HPDE6-E6E7 (cell line): ENCODE measurements around the gene ENPP7.

Source experiments
- DNase-seq: peaks from one replicate; pipeline ENCODE4 v3.0.0; 2011; ENCODE audit warnings: missing footprints; ENCODE audit errors: extremely low spot score

ENPP7 gene, protein sequence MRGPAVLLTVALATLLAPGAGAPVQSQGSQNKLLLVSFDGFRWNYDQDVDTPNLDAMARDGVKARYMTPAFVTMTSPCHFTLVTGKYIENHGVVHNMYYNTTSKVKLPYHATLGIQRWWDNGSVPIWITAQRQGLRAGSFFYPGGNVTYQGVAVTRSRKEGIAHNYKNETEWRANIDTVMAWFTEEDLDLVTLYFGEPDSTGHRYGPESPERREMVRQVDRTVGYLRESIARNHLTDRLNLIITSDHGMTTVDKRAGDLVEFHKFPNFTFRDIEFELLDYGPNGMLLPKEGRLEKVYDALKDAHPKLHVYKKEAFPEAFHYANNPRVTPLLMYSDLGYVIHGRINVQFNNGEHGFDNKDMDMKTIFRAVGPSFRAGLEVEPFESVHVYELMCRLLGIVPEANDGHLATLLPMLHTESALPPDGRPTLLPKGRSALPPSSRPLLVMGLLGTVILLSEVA

DNA sequence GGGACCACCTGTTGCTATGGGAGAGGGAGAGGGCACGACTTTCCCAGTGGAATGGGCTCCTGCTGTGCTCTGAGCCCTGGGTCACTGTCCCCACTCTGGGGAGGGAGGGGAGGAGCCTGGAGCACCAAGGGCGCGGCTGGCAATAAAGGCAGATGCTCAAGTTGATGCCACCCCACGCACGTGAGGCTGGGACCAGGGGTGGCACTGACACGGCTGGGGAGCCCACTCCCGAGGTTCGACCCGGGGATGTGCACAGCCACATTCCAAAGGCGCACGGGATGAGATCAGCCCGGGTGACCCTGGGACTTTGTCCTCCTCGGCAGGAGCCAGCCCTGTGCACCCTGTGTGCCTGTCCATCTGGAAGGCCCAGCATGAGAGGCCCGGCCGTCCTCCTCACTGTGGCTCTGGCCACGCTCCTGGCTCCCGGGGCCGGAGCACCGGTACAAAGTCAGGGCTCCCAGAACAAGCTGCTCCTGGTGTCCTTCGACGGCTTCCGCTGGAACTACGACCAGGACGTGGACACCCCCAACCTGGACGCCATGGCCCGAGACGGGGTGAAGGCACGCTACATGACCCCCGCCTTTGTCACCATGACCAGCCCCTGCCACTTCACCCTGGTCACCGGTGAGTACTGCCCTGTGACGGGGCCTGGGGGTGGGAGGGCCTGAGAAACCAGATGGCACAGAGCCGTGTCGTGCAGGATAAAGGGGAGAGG, at the start of gene ENPP7:
Gene ENPP7 (plus strand): TSS at position 175 of the 715 bp plus-strand sequence. CDS start 197 bp downstream, at position 372.
- no peak for DNase-seq

DNA sequence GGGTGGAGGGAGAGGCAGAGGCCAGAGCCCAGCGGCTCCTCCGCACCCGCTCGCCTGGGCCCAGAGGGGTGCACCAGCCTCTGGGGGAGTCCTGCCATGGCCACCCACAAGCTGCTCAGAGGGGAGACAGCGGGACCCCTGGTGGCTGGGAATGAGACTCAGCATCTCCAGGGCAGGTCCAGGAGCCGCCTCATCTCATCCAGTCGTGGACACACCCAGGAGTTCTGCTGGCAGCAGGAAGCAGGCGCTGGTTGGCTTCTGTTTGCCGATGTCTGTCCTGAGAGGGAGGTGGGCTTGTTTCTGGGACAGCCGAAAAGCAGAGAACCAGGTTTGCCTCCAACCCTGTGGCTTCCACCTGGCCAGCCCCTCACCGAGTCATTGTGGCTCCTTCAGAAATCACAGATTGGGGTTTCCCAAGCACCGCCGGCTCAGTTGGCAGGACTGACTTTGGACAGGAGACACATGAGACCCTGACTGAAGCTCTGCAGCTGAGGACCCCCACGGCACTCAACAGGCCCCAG, 49.6 kb upstream of the ENPP7 start:
- DNase-seq: no peak

DNA sequence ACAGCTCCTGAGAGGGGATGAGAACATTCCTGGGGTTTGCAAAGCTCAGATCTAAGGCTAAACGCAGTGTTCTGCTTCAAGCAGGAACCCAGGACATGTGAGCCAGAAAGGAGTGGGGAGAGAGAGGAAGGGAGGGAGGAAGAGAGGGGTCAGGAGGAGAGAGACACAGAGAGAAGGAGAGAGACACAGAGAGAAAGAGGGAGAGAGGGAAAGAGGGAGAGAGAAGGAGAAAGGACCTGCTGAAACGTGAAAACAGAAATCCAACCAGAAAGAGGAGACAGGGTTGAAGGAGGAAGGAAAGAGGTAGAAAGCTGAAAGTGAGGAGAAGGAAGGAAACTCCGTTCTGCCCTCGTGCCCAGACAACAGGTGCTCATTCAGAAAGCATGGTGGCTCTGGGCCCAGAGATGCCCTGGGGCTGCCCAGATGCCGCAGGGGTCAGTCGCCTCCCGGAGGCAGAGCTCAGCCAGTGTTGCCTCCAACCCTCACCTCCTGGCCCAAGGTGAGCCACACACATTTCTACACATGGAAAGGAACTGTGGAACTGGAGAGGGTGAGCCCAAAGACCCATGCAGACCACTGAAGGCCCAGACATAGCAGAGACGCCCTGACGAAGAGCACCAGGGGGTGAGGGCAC, 49.0 kb upstream of the ENPP7 start:
- no peak for DNase-seq

DNA sequence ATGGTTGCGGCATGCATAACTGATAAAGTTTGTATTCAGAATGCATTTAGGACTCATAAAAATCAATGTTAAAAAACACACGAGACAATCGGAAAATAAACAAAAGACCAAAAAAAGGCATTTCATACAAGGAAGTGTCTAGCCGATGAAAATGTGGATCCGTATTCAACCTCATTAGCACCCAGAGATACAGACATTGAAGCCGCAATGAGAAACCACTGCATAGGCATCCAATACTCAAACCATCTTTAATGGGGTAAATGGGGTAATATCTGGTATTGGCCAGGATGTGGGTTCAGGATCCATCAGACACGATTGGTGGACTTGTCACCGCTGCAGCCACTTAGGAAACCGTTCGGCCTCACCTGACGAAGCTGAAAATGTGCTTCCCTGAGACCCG, 47.4 kb upstream of the ENPP7 start:
- no peak for DNase-seq

DNA sequence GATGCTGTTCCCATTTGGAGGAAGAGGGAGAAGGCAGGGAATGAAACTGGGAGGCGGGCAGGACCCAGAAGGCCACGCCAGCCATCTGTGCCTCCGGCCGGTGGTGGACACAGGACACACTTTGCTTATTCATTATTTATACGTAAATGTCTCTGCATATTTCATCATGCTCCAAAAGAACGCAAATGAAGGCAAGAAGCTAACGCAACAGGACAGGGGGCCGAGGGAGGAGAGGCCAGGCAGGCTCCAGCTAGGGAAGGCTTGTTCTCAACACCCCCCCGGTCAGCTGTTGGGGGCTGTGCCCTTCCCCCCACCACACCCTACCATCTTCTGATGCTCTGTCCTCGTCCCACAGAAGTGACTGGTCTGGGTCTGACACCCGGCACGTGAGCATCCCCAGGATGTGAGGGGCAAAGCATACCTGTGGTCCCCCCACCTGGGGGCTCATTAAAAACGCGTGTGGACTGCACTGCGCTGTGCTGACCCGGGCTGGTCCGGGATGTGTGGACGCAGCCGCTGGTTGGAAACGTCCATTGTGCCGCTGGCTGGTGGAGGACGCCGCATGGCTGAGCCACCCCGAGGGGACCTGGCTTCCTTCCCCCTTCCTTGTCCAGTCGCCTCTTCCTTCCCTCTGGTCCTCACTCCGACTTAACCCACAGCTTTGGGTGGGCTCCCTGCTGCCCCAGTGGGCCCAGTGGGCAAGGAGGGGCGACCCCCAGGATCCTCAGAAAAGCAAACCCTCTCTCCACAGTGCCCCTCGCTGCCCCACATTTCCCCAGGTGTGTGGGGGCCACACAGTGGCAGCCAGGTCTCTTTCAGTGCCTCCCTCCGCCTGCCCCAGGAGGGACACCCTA, 46.4 kb upstream of the ENPP7 start:
- DNase-seq: no peak

DNA sequence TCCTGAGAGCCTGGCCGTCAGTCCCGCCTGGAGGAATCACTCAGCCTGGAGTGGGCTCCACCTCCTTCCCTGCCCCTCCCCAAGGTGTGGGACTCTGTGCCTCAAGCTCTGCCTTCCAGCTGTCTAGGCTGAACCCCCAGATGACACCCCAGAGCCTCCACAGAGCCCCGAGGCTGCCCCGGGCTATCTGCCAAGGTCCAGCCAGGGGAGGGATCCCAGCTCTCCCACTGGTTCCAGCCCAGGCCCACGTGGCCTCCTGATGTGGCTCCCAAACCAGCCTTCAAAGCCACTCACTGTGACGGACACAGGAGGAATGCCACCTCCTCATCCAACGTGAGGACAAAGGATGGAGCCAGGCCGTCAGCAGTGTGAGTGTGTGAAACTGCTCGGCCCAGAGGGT, 45.6 kb upstream of the ENPP7 start:
- no peak for DNase-seq

DNA sequence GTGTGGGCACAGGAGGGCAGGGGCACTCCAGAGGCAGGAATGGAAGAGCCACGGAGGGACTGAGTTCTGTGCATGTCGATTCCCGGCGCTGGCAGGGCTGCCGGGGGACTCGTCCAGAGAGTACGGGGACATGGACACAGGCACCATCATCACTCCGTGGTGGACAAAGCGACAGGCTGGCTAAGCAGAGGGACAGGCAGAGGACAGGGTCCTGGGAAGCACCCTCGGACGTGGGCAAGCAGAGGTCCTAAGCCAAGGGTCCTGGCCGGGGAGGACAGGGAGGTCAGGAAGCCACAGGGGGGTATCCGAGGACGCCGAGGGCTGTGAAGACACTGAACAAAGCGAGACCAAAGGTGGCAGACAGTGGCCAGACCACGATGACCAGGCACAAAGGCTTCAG, 44.3 kb upstream of the ENPP7 start:
- no peak for DNase-seq

DNA sequence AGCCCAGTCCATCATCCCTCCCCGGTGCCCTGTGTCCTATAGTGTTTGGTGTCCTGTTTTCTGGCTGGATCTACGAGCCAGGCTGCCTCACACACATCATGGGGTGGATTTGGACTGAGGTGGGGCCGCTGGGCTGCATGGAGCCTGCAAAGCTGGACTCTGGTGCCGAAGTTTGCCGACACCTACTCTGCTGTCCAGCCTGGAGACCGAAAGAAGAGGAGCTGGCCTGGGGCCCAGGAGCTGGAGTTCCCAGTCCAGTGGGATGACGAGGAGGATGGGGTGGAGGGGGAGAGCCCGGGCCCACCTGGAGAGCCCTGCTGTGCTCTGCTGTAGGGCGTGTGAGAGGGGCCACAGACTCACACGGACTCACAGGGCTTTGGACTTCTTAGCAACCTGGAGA, 40.3 kb upstream of the ENPP7 start:
- no peak for DNase-seq

DNA sequence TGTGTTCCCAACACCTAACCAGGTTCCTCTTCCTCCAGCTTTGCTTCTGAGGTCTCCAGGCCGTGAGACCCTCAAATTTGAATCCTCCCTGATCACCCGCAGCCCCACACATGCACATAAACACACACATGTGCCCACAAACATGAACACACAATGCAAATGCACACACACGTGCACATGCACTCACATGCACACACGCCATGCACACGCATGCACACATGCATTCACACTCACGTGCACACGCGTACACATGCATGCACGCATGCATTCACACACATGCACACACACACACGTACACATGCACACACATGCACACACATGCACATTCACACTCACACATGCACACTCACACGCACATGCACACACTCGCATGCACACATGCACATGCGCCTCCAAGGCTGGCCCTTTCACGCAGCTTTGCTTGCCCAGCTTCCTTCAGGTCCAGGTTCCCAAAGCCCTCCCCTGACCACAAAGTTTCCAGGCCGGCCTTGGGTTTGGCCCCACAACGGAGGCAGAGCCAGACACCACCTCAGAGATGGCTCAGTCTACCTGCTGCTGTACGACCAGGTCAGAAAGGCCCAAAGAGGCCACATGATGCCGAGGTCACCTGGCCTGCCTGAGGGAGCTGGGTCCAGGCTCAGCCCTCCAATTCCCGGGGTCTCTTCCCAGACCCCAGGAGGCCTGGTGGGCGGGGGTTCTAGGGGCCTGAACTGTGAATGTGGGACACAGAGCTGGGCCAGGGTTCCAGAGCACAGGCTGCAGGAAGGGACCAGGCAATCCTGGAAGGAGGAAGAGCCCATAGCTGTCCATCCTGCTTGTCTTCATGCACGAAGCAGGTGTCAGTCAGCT, 39.5 kb upstream of the ENPP7 start:
- DNase-seq: no peak

DNA sequence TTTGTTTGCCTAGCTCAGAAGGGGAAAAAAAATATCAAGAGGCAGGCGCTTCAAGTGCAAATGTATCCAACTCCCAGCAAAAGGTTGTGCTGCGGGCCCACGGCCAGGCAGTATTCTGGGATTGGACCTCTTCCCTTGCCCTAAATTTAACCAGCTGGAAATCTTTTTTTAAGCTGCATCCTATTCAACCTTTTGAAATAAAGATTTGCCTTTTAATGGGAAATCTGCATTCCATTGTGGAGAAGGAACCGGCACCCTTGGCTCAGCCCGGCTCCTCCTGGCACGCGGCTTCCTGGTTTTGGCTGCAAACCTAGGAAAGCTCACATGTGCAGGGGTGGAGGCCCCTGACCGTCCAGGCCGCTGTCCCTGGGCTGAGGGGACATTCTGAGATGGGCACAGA, 38.8 kb upstream of the ENPP7 start:
- DNase-seq: no peak

DNA sequence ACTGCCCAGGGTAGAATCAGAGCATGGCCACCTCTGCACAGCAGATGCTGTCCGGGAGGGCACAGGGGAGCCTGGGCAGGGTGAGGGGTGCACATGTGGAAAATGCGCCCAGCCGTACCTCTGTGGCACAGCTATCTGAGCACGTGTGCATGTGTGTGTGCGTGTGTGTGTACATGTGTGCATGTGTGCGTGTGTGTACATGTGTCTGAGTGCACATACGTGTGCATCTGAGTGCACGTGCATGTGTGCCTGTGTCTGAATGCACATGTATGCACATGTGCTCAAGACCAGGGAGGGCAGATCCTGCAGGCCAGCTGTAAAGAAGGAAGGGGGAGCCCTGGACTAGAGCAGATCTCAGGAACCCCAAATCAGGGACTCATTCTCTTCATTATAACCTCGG, 37.3 kb upstream of the ENPP7 start:
- DNase-seq: no peak

DNA sequence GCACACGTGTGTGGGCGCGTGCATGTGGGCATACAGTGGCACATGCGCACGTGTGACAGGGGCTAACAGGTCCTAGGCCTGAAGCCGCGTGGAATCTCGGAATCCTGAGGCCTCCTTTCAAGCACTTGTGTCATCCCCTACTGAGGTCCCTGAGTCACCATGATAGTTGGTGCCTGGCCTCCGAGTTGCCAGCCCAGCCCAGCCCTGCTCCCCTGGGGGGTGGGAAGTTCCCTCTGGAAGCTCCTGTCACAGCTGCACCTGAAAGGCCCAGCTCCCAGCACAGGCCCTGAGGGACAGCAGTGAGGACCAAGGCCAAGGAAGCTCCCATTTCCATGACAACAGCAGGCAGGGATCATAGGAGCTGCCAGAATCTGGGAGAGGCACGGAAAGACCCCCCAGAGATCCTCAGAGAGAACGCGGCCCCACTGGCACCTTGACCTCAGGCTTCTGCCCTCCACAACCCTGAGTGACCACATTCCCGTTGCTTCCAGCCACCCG, 35.4 kb upstream of the ENPP7 start:
- DNase-seq: no peak

DNA sequence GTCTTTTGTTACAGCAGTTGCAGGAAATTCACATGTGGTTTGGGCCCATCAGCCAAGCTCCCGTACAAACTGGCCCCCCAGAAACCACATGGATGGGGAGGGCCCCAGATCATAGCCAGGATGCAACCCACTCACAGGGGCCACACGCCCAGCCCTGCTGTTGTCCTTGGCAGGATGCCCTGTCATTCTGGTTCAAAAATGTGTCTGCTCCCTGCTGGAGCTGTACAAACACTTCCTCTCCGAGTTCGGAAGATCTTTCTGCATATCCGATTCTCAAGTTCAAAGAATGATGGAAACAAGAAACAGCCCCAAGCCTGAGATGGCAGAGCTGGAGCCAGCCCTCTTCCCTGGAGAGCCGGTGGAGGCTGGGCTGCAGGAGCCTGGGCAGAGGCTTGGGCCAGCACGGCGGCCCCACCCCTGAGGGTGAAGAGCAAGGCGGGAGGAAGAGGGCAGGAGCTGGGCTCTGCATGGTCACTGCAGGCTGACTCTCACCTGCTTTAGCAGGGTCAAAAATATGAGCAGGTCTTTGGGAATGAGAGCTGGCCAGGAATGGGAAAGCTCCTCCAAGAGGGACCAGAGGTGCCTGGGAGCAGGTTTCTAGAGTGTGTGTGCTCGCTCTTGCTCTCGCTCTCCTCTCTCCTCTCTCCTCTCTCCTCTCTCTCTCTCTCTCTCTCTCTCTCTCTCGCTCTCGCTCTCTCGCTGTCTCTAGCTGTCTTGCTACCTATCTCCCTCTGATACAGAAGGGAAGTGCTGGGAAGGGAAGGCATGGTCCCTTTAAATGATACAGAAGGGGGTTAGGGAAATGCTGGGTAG, 34.7 kb upstream of the ENPP7 start:
- DNase-seq: no peak

DNA sequence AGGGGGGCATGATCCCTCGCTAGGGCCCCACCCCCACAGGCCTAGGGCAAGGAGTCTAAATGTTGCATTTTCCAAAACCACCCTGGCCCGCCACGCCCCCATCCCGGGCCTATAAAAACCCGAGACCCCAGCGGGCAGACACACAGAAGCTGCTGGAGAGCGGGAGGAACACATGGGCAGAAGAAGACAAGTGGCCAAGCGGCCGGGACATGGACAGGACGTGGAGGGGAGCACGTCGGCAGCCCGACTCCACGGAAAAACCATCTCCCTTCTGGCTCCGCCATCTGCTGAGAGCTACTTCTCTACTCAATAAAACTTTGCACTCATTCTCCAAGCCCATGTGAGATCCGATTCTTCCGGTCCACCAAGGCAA, 34.1 kb upstream of the ENPP7 start:
- DNase-seq: no peak

DNA sequence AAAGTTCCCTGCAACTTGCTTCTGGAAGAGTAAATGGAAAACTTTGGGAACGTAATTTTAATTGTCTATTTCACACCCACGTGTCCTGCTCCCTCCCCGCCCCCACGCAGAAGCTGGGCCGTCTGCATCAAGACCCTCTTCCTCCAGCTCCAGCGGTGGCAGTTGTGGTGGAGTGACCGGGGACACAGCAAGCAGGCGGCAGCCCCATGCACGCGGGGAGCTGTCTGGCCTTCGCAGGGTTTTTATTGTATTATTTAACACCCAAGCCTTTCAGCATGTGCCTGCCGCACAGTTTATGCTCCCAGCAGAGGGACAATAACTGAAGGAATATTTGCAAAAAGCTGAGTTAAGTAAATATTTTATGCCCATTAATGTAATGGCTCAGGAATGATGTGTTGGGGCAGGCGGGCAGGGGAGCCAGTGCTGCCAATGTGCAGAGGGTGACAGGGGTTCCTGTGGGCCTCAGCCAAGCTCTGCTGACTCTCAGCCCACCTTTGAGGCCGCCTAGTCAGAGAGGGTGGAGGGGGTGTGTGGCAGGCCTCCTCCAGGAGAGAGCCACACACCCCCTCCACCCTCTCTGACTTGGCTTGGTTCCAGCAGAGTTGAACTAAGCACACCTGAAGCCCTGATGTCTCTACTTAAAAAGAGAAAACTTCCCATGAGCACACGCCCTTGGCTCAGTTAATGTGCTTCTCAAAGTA, 32.4 kb upstream of the ENPP7 start:
- DNase-seq: no peak

DNA sequence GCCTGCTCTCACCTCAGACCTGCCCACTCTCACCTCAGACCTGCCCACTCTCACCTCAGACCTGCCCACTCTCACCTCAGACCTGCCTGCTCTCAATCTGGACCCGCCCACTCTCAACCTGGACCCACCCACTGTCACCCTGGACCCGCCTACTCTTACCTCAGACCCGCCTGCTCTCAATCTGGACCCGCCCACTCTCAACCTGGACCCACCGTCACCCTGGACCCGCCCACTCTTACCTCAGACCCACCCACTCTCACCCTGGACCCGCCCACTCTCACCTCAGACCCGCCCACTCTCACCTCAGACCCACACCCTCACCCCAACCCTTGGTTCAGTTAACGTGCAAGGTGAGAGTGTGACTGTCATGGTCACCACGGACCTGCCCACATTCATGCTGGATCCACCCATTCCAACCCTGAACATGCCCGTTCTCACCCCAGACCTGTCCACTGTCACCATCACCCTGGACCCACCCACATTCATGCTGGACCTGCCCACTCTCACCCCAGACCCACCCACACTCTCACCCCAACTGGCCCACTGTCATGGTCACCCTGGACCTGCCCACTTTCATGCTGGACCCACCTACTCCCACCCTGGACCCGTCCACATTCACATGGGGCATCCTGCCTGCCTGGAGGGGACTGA, 31.2 kb upstream of the ENPP7 start:
- no peak for DNase-seq

DNA sequence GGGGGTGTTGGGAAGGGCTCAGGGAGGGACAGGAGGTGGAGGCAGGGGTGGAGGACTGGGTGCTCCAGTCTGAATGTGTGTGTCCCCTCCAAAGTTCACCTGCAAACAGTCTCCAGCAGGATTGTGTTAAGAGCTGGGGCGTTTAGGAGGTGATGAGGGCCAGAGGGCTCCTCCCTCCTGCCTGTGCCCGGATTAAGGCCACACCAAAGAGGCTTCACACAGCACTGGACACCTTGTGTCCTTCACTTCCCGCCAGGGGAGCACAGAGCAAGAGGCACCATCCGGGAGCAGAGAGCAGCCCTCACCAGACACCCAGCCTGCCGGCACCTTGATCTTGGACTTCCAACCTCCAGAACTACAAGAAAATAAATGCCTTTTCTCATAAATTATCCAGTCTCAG, 30.2 kb upstream of the ENPP7 start:
- DNase-seq: no peak

DNA sequence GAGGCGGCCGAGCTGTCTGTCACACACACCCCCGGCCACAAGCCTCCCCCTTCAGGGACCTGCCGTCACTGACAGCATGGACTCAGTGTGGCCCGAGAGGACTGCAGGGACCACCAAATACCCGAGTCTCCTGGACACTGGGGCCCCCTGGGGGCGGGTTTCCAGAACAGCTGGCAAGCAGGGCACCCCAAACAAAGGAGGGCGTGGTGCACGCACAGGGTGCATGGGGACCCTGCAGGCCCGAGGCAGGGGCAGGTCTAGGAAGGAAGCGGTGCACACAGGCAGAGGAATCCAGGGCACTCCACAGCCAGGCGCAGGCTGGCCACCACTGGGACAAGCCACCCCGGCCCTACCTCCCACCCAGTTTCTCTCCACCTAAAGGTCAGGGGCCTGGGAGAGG, 28.7 kb upstream of the ENPP7 start:
- no peak for DNase-seq
